Upper lobe of left lung (tissue), 4 donors: Measurements from ENCODE around the gene ISLR.

Source experiments
- CTCF ChIP-seq, 6 experiments: fragments of 450-650 bp in 4 of 6; fragments of 200-600 bp in 2 of 6; sonication (generic) in 2 of 6; IDR thresholded peaks; one replicate each; pipeline ENCODE4 v1.5.1; 2016 to 2019; ENCODE audit warnings: antibody characterized with exemption in 6 of 6
- EP300 ChIP-seq, 4 donors: sonication (generic); formaldehyde crosslinking; IDR thresholded peaks; one replicate each; pipeline ENCODE4 v1.5.1; 2017; ENCODE audit warnings: antibody characterized with exemption in 4 of 4, control low read depth in 2 of 4

GRCh38 chr15:74213858-74214284 is 40.4 kb downstream of the ISLR start:
- TF ChIP-seq CTCF (IDR thresholded peaks at IDR 0.05): no peak
- no peak for TF ChIP-seq EP300 (IDR thresholded peaks at IDR 0.05)
